Ovary (tissue), 3 donors: Measurements from ENCODE around the gene BACE2.

ENCODE experiments used
- EP300 ChIP-seq: sonication (generic); formaldehyde crosslinking; IDR thresholded peaks from one replicate; pipeline ENCODE4 v1.6.1; 2017; ENCODE audit warnings: antibody characterized with exemption
- POLR2A ChIP-seq: fragments of 450-650 bp; IDR thresholded peaks from one replicate; pipeline ENCODE4 v1.6.1; 2017; ENCODE audit warnings: antibody characterized with exemption, mild to moderate bottlenecking, moderate library complexity
- TF ChIP-seq, protein P1 (sequence below), 3 donors: fragments of 450-650 bp in 2 of 3; fragments of 200-600 bp in 1 of 3; IDR thresholded peaks; one replicate each; pipeline versions ENCODE4 v1.5.1 to v1.8.0; 2016 to 2022; ENCODE audit warnings: antibody characterized with exemption in 3 of 3, mild to moderate bottlenecking in 1 of 3
- donor health status: DM: no; HTN: no; CAD: no.

DNA sequence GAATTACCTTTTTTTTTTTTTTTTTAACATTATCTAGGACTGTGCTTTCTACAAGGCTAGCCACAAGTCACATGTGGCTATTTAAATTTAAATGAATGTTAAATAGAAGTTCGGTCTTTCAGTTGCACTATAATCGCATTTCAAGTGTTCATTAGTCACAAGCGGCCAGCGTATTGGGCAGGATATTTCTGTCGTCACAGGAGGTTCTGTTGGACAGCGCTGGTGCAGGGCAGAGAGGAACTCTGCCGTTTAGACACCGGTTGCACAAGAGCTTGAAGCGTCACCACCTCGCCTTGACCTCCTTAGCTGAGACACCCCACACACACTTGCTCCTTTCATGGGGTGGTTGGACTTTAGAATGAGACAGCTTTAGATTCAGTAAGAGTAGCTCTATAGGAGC is 64.1 kb downstream of the BACE2 start:
- TF ChIP-seq, protein P1, sequence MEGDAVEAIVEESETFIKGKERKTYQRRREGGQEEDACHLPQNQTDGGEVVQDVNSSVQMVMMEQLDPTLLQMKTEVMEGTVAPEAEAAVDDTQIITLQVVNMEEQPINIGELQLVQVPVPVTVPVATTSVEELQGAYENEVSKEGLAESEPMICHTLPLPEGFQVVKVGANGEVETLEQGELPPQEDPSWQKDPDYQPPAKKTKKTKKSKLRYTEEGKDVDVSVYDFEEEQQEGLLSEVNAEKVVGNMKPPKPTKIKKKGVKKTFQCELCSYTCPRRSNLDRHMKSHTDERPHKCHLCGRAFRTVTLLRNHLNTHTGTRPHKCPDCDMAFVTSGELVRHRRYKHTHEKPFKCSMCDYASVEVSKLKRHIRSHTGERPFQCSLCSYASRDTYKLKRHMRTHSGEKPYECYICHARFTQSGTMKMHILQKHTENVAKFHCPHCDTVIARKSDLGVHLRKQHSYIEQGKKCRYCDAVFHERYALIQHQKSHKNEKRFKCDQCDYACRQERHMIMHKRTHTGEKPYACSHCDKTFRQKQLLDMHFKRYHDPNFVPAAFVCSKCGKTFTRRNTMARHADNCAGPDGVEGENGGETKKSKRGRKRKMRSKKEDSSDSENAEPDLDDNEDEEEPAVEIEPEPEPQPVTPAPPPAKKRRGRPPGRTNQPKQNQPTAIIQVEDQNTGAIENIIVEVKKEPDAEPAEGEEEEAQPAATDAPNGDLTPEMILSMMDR (IDR thresholded peaks at IDR 0.05): no peak
- no peak for TF ChIP-seq POLR2A
- no peak for TF ChIP-seq EP300
